HG03159 (cell line): ENCODE data around the gene NEK9.
"Not testable (repeated sequence)": the region's sequence is repeated elsewhere in the genome, so short reads cannot be mapped to it uniquely, and the experiment has no call there.

Source experiments
- ATAC-seq: cut with Tn5 transposase; IDR thresholded peaks from one replicate; pipeline ENCODE4 v1.9.1; 2021; ENCODE audit warnings: mild to moderate bottlenecking, moderate library complexity; ENCODE audit not compliant: unreplicated experiment

Gene NEK9

DNA sequence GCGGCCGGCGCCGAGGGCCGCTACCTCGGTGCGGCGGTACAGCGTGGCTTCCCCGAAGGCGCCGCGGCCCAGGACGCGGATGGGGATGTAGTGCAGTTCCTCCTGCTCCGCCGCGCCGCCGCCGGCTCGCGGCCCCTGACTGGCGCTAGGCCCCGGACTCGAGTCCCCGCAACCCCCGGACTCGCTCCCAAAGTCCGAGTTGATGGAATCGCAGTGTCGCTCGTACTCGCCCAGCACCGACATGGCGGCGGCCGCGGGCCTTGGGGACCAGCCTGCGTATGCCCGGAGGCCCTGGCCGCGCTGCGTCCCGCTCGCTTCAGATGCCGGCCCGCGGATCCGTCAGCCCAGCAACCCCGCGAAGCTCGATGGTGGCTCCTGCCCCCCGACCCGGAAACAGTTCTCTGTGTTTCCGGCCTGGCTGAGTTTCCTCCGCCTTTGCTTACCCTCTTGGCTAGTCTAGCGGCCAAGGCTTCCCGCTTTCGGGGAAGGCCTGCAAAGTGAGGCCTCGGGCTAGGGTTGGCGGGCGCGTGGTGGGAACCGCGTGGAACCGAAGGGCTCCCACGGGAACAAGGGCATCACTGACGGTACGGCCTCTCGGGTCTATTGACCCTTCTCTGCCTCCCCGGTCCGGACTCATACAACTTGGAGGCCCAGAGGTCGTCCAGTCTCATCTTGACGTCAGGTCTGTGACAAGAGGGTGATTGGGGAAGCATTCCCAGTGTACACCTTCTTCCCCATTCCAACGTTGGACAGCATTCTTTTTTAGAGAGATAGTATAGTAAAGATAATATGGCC is at the start of gene NEK9:
NEK9 (minus strand) TSS at position 370 of the 795 bp plus-strand sequence; CDS start at position 243, 127 bp downstream.
- ATAC-seq: peak; percentile 89

DNA sequence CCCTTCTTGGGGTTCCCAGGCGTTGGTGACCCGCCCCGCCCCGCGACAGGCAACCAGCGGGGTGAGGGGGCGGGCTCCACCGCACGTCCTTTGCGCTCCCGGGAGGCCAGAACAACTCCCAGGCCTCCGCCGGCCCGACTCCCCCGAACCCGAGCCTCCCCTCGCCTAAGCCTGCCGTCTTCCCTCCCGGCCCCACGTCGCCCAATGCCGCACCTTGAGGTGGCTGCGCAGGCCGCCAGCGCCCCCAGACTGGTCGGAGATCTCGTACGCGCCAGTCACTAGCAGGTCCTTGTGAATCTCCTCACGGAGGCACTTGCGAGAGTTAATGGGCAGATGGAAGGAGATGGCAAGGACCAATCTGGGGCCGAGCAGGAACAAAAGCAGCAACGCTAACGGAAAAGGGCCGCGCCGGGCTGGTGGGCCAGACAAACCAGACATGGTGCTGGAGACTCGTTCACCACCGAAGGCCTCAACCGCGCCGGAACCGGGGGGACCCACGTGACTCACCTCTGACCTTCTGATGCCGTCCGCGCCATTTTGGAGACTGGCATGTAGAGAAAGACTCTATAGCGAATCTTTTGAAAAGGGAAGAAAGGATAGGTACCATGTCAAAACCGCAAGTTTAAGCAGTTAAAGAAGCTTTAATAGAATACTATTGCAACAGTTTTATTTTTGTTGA is 49.4 kb upstream of the NEK9 start, which contains the start of gene TMED10:
TMED10 (minus strand) TSS at position 471 of the 679 bp plus-strand sequence; CDS start at position 438, 33 bp downstream.
- peak; percentile 70 for ATAC-seq

DNA sequence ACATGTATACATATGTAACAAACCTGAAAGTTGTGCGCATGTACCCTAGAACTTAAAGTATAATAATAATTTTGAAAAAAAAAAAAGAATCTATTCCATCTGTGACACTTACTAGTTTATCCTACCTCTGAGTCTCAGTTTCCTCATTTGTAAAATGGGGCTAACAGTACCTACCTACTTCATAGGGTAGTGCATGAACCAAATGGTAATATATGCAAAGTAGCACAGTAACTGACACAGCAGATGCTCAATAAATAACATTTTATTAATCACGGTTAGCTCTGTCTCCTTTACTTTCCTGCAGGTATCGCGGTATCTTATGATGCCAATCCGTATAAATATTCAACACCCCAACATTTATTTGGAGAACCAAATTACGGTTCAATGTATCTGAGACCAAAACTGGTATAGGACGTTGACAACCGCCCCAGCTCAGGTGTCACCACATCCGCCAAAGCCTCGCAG is 48.9 kb upstream of the NEK9 start:
- peak; percentile 13 for ATAC-seq

DNA sequence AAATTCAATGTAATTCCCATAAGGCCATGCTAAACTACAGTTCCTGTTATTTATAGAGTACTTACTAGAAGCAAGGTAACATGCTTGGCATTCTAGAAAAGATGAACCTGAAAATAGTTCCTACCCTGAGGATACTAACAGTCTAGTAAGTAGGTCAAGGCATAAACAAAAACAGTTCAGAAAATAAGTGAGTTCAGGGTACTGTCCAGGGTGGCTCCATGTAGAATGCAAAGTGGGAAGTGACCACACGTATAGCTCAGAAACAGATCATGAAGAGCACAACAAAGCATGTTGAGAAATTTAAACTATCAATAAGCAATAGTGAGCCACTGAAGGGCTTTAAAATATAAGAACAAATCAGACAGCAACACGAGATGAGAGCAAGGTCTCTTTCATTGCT is 47.2 kb upstream of the NEK9 start:
- ATAC-seq: no peak

DNA sequence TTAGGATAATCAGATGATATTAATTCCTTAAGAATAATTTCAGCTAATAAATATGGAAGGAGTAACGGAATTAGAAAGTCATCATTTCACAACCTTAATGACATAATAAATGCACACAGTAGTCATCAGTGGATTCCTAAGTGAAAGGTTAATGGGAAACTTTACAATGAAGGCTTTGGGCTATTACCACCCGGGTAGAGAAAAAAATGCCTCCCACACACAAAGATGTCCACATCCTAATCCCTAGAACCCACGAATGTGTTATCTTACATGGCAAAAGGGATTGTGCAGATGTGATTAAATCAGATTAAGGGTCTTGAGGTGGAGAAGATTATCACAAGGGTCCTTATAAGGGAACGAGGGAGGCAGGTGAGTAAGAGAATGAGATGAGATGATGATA is 43.9 kb upstream of the NEK9 start:
- ATAC-seq: no peak

DNA sequence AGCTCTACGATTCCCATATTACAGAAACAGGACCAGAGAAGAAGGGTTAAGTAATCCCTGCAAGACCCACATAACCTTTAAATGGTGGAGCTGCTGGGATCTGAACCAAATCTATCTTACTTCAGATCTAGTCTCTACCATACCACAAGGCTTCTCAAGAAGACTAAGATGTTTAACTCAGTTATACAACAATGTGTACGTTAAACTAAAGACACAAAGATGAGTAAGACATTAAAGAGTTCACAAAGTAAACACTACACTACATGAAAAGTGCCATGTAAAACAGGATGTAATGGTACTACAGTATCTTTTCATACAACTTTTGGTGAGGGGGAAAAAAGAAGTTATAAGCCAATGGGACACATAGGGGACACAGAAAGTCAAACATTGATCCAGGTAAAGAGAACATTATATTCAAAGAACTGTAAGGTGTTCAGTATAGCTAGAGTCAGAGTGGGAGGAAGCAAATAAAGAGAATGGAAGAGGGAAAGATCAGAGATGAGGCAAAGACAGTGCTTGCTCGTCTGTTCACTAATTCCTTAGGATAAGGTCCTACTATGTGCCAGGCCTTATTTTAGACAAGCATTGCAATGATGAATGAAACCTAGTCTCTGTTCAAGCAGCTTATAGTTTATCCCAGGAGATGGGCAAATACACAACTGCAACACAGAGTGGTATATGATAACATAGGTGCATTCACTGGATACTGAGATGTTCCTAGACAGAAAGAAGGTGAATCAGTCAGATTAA is 41.9 kb upstream of the NEK9 start:
- ATAC-seq: no peak

DNA sequence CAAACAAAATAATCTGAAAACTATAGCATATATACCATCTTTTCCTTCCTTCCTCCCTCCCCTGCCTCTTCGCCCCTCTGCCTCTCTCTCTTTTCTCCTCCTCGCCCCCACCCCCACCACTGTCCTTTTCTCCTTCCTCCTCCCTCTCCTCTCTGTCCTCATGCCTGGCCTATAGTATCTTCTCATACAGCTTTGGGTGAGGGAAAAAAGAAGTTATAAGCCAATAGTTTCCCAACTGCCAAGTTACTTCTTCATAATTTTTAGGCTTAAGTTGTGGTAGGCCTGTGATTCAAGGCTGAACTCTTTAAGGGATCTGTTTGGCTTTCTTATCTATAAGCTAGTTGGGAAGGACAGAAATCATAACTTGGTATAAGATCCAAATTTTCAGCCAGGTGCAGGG is 40.5 kb upstream of the NEK9 start:
- ATAC-seq: no peak

DNA sequence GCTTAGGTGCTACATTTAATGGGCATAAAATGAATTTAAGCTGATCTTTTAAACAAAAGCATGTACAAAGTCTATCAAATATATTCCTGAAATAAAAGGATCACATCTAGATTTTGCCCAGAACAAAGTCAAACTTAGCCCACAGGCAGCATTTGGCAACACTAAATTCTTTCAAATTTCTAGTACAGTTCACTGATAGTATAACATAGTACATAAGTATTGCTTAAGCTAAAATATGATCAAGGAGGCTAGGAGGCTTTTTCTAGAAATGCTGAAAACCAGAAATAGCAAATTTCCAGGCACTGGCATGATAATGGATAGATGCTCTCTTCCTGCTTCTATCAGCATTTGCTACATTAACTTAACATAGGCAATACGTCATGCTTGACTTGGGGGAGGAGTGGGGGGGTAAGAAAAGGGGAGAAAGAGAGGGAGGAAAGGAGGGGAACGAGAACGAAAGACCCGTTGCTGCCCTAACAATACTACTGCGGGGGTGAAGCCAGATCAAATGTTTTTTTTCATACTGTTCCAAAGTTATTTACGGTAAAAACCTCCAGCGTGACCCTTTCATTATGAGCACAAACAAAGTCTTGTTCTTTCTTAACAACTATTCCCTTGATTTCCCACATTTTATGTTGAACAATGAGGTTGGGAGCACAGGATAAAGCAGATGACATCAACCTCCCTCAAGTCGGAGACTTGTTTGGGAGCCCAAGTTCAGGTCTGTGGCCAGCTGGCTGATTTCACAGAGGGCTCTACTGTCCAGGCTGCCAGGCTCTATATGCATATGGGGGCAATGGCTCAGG is 38.9 kb upstream of the NEK9 start:
- ATAC-seq: no peak

DNA sequence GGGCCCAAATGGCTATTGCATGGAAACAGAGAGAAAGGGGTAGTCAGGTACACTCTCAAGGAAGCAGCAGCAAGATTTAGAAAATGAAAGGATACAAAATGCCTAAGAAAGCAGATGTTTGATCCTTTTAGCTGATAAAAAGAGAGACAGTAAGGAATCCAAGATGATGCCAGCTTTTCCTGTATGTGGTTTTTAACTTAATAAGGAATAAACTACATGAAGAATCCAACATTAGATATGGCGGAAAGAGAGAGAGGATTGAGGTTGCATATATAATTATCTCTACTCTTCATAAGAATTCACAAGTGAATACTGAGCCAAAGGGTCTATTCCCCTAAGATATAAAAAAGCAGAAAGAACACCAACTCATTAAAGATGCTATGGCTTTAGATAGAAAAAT is 38.0 kb upstream of the NEK9 start:
- ATAC-seq: no peak

DNA sequence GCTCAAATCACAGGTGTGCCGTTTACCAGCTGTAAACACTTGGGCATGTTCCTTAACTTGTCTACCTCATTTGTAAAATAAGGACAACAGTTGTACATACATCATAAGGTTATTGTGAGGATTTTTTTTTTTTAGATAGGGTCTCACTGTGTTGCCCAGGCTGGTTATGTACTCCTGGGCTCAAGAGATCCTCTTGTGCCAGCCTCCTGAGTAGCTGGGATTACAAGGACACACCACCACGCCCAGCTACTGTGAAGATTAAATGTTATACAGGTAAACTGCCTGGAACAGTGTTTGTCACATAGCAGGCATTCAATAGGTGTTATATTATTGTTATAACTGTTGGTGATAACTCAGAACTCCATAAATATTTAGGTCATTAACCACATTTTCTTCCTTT is 36.8 kb upstream of the NEK9 start:
- no peak for ATAC-seq

DNA sequence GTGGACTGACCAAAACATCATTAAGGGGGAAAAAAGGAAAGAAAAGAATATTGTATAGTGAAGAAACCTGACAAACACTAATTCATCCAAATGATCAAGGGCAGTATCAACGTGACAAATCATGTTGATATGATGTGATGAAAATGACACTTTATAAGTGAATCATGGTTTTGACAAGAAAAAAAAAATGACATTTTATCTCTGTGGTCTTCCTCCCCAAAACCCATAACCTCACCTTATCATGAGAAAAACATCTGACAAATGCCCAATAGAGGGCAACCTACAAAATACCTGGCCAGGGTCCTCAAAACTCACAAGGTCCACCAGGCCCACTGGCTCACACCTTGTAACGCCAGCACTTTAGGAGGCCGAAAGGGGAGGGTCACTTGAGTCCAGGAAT is 35.8 kb upstream of the NEK9 start:
- ATAC-seq: no peak

DNA sequence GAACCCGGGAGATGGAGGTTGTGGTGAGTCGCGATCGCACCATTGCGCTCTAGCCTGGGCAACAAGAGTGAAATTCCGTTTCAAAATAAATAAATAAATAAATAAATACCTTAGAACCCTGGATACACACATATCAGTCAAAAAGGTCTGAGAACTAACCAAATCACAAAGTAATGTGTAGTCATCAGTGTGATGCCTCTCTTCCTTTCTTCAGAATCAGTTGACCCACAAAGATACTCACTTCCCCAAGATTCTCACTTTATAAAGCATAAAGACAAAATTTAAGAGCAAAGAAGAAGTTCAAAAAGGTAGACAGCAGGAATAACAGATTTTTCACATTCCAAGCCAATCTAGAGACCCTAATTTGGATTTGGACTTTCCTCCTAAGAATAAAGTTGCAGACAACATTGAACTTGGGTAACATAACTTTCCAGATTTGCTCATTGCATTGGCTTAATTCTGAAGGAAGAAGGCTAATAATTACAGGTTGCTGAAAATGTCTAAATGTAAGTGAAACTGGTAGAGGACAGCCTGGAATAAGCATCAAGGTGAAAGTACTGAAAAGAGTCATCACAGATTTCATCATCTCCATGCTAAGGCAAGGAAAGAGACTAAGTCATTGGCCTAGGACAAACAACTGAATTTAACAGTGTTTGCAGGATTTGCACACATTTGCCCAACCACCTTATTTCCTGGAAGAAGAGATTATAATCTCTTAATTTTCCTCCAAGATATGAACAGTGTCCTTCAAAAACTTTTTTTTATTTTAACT is 32.2 kb upstream of the NEK9 start:
- no peak for ATAC-seq

DNA sequence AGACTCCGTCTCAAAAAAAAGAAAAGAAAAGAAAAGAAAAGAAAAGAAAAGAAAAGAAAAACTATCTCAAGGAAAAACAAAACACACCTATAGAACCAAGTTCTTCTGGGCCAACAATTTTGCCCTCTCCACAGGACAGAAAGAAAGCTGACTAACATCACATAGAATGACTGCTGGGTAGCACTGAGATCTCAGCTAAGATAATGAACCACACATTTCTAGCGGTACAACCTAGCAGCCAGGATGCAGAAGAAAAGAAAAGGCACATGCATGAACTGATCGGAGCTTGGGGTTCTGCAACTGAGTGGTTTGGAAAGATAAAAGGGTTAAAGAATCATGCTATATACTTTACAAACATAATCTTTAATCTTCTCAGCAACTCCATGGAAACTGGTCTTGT is 30.1 kb upstream of the NEK9 start:
- ATAC-seq: no peak

DNA sequence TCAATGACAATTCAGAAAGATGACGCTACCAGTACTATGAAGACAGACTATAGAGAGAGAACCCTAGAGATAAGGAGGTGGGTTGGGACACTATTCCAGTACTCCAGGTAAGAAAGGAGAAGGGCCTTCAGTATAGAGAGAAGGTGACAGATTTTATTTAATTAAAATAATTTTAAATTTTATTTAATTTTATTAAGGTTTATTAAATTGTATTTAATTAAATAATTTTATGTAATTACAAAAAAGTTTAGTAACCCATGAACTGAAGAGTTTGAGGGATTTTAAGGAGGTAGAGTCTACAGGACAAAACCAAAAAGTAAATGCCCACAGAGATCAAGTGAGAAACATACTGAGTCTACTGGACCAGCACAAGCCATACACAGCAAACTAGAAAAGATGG is 29.3 kb upstream of the NEK9 start:
- no peak for ATAC-seq

DNA sequence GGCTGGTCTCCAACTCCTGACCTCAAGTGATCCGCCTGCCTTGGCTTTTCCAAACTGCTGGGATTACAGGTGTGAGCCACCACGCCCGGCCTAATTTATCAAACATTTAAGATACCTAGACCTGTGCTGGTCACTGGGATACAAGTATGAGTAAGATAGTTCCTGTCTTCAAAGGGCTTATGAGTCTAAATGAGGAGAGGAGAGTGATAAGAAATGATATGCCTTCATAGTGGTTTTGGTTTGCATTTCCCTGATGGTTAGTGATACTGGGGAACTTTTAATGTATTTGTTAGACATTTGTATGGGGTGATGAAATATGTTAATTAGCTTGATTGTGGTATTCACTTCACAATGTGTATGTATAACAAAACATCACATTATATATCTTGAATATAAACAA is 28.3 kb upstream of the NEK9 start:
- ATAC-seq: no peak

DNA sequence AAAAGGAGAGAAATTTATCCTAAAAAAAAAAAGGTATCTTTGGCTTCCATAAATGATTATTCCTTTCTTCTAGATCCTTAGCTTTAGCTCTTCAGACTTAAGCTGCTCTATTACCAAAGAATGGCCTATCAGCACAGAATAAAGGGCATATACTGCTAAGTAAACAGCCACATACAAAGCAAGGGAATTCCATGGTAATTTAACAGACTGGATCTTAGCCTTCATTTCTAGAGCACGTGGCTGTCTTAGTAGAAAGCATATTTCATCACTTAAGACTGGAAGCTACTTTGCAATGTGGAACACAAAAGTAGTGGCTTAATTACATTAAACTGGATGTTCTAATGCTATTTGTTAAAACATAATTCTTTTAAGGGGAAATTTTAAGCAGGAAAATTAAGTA is 26.4 kb upstream of the NEK9 start:
- ATAC-seq: no peak

DNA sequence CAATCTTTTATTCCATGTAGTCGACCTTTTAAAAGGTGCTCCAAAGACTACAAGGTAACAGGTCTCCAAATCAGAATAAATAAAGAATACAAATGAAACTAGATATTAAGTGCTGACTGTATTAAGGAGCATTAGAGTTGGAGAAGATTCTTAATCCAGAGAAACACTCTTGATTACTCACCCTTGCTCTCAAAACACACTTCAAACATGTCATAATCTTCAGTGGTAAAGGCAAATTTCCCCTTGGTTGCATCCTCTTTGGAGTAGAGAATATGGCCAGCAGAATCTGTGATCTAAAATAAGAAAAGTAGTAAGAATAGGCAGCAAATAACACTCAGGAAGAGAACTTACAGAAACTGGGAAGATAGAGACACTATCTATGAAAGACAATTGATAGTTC is 25.0 kb upstream of the NEK9 start:
- ATAC-seq: no peak

DNA sequence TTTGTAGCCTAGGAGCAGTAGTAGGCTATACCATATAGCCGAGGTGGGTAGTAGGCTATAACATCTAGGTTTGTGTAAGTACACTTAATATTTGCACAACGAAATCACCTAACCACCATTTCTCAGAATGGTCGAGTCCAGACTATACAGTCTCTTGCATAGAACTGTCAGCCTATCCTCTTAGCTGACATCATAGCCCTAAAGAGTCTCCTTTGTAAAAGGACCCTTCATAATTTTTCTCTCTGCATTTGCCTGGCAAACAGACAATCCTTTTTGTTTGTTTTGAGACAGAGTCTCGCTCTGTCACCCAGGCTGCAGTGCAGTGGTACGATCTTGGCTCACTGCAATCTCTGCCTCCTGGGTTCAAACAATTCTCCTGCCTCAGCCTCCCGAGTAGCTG is 23.8 kb upstream of the NEK9 start:
- ATAC-seq: not testable (repeated sequence)

DNA sequence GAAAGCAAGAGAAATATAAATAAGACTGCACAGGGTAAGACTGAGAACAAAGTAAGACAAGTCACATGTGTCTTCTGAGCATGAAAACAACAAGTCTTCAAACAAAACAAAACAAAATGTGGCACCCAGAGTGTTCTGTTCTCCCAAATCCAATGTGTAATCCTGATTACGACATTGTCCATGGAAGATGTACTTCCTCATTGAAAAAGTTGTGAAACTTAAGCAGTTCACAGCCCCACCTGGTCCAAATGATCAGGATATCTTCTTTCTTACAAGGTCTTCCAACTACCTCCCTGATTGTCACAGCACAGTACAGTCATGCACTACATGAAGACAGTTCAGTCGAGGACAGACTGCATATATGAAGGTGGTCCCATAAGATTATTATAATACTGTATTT is 23.3 kb upstream of the NEK9 start:
- no peak for ATAC-seq
